H1 (cell line): ENCODE results near the gene HRH1. TPM values are rescaled to one million over a fixed set of nuclear protein-coding genes. Genes with fewer than 3 reads are reported as not detected.

Experiments
- RAD21 ChIP-seq, 2 experiments: IDR thresholded peaks in 1 of 2; conservative IDR thresholded peaks in 1 of 2; 2 replicates each; pipeline ENCODE4 v1.6.1; 2011; ENCODE audit warnings: low read depth in 2 of 2, low read length in 2 of 2, improper control_type of control experiment in 1 of 2, inconsistent platforms in 1 of 2, mild to moderate bottlenecking in 1 of 2, moderate library complexity in 1 of 2
- RBBP5 ChIP-seq: IDR thresholded peaks from 2 replicates; pipeline ENCODE4 v1.7.1; 2012; ENCODE audit warnings: low read depth, mild to moderate bottlenecking, inconsistent platforms, low read length, moderate library complexity, borderline replicate concordance
- polyA plus RNA-seq, 7 experiments: library from polyadenylated mRNA; depleted of rRNA in 3 of 7; stranded (reverse) in 5 of 7; unstranded in 2 of 7; fragments of >200 nt in 5 of 7; fragments of 200-250 nt in 2 of 7; gene quantifications; 1 replicate in 5 of 7; 2 replicates in 1 of 7; 4 replicates in 1 of 7; pipeline versions ENCODE4 v1.2.1 to v1.2.3, GENCODE V29; 2011 to 2013; ENCODE audit warnings: missing spikeins in 2 of 7, mixed read lengths in 2 of 7
- total RNA-seq: library from RNA; stranded (reverse); fragmentation: NEBNext Ultra II Directional; extraction: Animal tissue kit (Norgen Biotek cat#: 25700); gene quantifications from 2 replicates; pipeline ENCODE4 v1.2.1, GENCODE V29; 2021

Gene HRH1
- total and polyA plus RNA-seq, 2 of the 8 experiments (the other 6 are each of a cell fraction or from before 2014, with no cell fraction given) = 0.11 TPM; not detected in 1

DNA sequence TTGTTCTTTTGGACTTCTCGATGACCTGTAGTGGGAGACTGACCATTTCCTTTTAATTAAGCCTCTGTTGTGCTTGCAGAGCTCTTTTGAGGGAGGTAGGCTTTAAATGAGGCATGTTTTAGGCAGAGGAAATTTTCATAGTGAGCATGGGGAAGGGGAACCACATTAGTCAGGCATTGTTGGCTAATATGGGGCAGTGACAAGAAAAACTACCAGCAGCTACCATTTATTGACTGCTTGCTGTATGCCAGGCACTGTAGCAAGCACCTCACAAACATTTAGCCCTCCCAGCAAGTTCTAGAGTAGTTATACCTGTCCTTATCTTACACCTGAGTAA is 128.8 kb downstream of the HRH1 start (continued):
- TF ChIP-seq RAD21 (IDR thresholded peaks at IDR 0.05 in 1 of 2, conservative IDR thresholded peaks at IDR 0.05 in 1 of 2; ENCODE audit: low read depth in 2 of 2, low read length in 2 of 2) (no peak), RBBP5 (no peak)
- TF ChIP-seq, all 59 proteins: peak for 0
